IPS-18a (cell line): Measurements from ENCODE around the gene AIP.

Experiments
- H3K27ac ChIP-seq: one replicate; pipeline ENCODE4 v1.5.1; 2013; ENCODE audit warnings: low read length
- H3K27me3 ChIP-seq: one replicate; pipeline ENCODE4 v1.6.1; 2013; ENCODE audit warnings: mild to moderate bottlenecking, low read length; ENCODE audit not compliant: control insufficient read depth, insufficient read depth
- H3K36me3 ChIP-seq: one replicate; pipeline ENCODE4 v1.6.1; 2013; ENCODE audit warnings: low read depth, low read length; ENCODE audit not compliant: control insufficient read depth
- H3K4me1 ChIP-seq: one replicate; pipeline ENCODE4 v1.6.1; 2013; ENCODE audit warnings: low read depth, low read length; ENCODE audit not compliant: control insufficient read depth
- H3K4me3 ChIP-seq: one replicate; pipeline ENCODE4 v1.5.1; 2013; ENCODE audit warnings: low read length
- H3K9ac ChIP-seq: one replicate; pipeline ENCODE4 v1.6.1; 2013; ENCODE audit warnings: mild to moderate bottlenecking, low read length, moderate library complexity
- H3K9me3 ChIP-seq: one replicate; pipeline ENCODE4 v1.6.1; 2013; ENCODE audit warnings: low read depth, low read length; ENCODE audit not compliant: control insufficient read depth

AIP gene

GRCh38 chr11:67539550-67539949, 56.7 kb downstream of the AIP start:
- Histone ChIP-seq H3K4me1 (peaks cover 6% of the 10 kb centered on the region), H3K36me3 (no peaks in the 10 kb centered on the region), H3K9ac (no peak overlapping the region), H3K9me3 (peaks cover 2% of the 10 kb centered on the region), H3K27ac (no peak overlapping the region), H3K27me3 (no peaks in the 10 kb centered on the region), H3K4me3 (no peak overlapping the region)
